OCI-LY3 (cell line): ENCODE data around the gene GPR42.

Source experiments
- H2AFZ ChIP-seq: fragments of 200-600, 300-600 bp; shearing (Covaris generic); 2 replicates; pipeline ENCODE4 v1.6.0; 2014; ENCODE audit warnings: antibody characterized with exemption, low read depth, low read length
- H3K27ac ChIP-seq: fragments of 200-600, 300-600 bp; sonication (generic); 2 replicates; pipeline ENCODE4 v1.5.1; 2014; ENCODE audit warnings: mild to moderate bottlenecking, low read length, moderate library complexity, mixed read lengths
- H3K27me3 ChIP-seq: fragments of 200-600, 300-600 bp; sonication (generic); 2 replicates; pipeline ENCODE4 v1.6.1; 2014; ENCODE audit warnings: low read depth, low read length, mixed read lengths
- H3K36me3 ChIP-seq: fragments of 200-600, 300-600 bp; sonication (generic); replicated peaks from 2 replicates; pipeline ENCODE3; 2014; ENCODE audit warnings: low read depth, low read length, mixed read lengths
- H3K4me1 ChIP-seq: fragments of 300-600, 200-600 bp; sonication (generic); 2 replicates; pipeline ENCODE4 v1.6.1; 2014; ENCODE audit warnings: low read length, mixed read lengths
- H3K4me2 ChIP-seq: fragments of 200-600, 300-600 bp; sonication (generic); 2 replicates; pipeline ENCODE4 v1.6.1; 2014; ENCODE audit warnings: low read length, mixed read lengths
- H3K4me3 ChIP-seq: fragments of 300-600, 200-600 bp; sonication (generic); 2 replicates; pipeline ENCODE4 v1.5.1; 2014; ENCODE audit warnings: antibody characterized with exemption, mild to moderate bottlenecking, low read length, moderate library complexity
- H3K79me2 ChIP-seq: fragments of 300-600, 200-600 bp; shearing (Covaris generic); 2 replicates; pipeline ENCODE4 v1.6.1; 2014; ENCODE audit warnings: mild to moderate bottlenecking, low read length, mixed read lengths
- H3K9ac ChIP-seq: fragments of 300-600, 200-600 bp; shearing (Covaris generic); 2 replicates; pipeline ENCODE4 v1.6.0; 2014; ENCODE audit warnings: mild to moderate bottlenecking, low read length, moderate library complexity
- H3K9me3 ChIP-seq: fragments of 200-600, 300-600 bp; shearing (Covaris generic); 2 replicates; pipeline ENCODE4 v1.6.1; 2014; ENCODE audit warnings: low read length, mixed read lengths; ENCODE audit not compliant: insufficient read depth
- H4K20me1 ChIP-seq: fragments of 200-600, 300-600 bp; sonication (generic); 2 replicates; pipeline ENCODE4 v1.6.1; 2016; ENCODE audit warnings: low read length, mixed read lengths; ENCODE audit not compliant: insufficient read depth
- EZH2phosphoT487 ChIP-seq: fragments of 200-600 bp; shearing (Covaris generic); IDR thresholded peaks from 2 replicates; pipeline ENCODE4 v1.6.1; 2018; ENCODE audit warnings: antibody characterized with exemption, mixed run types, low read depth
- TF ChIP-seq, protein P1 (sequence below): fragments of 200-600, 300-600 bp; sonication (generic); IDR thresholded peaks from 2 replicates; pipeline ENCODE4 v1.5.1; 2014; ENCODE audit warnings: antibody characterized with exemption, low read length, low read depth

GPR42 gene

DNA sequence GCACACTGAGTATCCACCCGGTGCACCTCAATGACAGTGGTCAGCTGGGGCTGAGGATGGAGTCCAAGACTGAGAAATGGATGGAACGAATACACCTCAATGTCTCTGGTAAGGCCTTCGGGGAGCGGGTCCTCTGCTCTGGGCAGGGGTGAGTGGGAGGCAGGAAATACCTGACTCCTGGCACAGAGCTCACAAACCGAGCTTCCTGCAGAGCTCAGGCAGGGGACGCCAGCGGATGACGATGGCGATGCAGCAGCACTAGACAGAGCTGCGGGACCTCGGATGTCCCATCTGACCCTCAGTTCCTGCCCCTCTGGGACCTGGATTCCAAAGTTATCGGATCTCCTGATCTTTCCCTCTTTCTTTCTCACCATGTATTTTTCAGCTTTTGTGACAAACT is 38.1 kb upstream of the GPR42 start:
- peaks cover 24% of the 10 kb centered on the region for H4K20me1 ChIP-seq
- H3K4me3 ChIP-seq, result peak overlapping the region; percentile 65
- TF ChIP-seq, protein P1, sequence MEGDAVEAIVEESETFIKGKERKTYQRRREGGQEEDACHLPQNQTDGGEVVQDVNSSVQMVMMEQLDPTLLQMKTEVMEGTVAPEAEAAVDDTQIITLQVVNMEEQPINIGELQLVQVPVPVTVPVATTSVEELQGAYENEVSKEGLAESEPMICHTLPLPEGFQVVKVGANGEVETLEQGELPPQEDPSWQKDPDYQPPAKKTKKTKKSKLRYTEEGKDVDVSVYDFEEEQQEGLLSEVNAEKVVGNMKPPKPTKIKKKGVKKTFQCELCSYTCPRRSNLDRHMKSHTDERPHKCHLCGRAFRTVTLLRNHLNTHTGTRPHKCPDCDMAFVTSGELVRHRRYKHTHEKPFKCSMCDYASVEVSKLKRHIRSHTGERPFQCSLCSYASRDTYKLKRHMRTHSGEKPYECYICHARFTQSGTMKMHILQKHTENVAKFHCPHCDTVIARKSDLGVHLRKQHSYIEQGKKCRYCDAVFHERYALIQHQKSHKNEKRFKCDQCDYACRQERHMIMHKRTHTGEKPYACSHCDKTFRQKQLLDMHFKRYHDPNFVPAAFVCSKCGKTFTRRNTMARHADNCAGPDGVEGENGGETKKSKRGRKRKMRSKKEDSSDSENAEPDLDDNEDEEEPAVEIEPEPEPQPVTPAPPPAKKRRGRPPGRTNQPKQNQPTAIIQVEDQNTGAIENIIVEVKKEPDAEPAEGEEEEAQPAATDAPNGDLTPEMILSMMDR, result 0 out of 2 replicates have a peak, but pooled peaks have one; percentile 4
- TF ChIP-seq EZH2phosphoT487, result no peak

DNA sequence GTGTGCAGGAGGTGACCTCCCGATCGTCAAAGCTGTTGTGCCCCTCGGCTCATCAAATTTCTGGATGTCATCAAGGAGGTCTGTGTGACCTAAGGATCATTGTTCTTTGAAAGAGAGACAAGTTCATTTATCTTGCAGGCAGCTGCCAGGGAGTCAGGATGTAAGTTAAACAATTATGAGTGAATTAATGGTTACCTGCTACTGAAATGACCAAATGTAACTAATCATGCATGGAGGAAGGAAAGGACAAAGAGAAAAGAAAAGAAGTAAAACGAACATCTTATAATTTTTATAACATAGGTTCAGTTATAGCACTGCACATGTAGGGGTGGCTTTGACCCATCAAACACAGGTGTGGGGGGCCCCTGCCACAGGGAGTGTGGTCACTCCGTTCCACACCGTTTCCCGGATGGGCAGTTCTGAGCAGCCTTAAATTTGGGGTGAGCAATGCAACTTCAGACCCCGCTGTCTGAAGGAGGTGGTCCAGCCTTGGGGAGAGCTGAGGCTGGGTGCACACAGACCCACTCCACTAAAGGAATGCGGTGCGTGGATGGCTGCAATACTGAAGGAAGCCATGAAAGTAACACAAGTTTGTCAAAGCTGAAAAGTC is 36.6 kb upstream of the GPR42 start:
- Histone ChIP-seq H3K4me2 (peak overlapping the region; percentile 83), H4K20me1 (peaks cover 24% of the 10 kb centered on the region), H3K4me3 (peak overlapping the region; percentile 65), H2AFZ (no peak overlapping the region), H3K9me3 (0 out of 2 replicates have a peak, but pooled peaks cover 4% of the 10 kb centered on the region), H3K79me2 (peaks cover 67% of the 10 kb centered on the region), H3K9ac (peak overlapping the region; percentile 49), H3K27ac (peak overlapping the region; percentile 80), H3K4me1 (peaks cover 77% of the 10 kb centered on the region), H3K36me3 (peaks cover 80% of the 10 kb centered on the region), H3K27me3 (no peaks in the 10 kb centered on the region)
- no peak for TF ChIP-seq EZH2phosphoT487
- TF ChIP-seq, protein P1, result no peak

More for the DNA sequence above, 38.1 kb upstream of the GPR42 start:
- Histone ChIP-seq H3K9ac (peak overlapping the region; percentile 49), H3K9me3 (0 out of 2 replicates have a peak, but pooled peaks cover 4% of the 10 kb centered on the region), H3K27me3 (no peaks in the 10 kb centered on the region), H3K27ac (peak overlapping the region; percentile 80), H3K36me3 (peaks cover 72% of the 10 kb centered on the region), H2AFZ (no peak overlapping the region), H3K79me2 (peaks cover 65% of the 10 kb centered on the region), H3K4me2 (peak overlapping the region; percentile 83), H3K4me1 (peaks cover 85% of the 10 kb centered on the region)

DNA sequence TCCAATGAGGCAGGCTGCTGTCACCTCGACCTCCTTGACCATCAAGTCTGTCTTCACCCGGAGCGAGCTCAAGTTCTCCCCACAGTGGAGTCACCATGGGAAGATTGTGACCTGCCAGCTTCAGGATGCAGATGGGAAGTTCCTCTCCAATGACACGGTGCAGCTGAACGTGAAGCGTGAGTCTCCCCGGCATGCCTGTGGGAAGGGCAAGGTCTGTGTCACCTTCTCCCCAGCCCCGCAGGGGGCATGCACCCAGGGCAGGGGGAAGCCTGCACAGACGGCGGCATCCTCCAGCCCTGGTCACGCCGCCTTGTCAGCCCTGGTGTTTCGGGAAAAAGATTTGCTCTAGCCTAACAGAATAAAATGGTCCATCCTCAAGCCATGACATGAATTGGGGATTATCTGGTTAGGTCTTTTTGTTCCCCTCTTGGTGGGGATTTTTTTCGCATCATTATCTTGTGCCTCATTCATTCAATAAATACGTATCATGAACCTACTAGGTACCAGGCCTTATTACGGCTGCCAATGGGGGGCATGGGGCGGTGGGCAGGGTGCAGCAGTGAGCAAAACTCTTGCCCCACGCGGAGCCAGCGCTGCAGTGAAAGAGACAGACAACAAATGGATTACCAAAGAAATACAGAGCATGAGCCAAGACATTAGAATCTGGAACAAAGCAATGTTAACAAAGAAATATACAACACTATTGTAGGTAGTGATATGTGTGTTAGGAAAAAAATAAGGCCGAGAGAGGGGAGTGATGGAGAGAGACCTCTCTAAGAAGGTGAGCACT is 34.5 kb upstream of the GPR42 start:
- Histone ChIP-seq H3K4me3 (no peak overlapping the region), H3K4me1 (peaks cover 60% of the 10 kb centered on the region), H3K9ac (no peak overlapping the region), H2AFZ (no peak overlapping the region), H3K4me2 (no peak overlapping the region), H3K27me3 (no peaks in the 10 kb centered on the region), H3K27ac (no peak overlapping the region), H3K9me3 (0 out of 2 replicates have a peak, but pooled peaks cover under 1% of the 10 kb centered on the region), H3K79me2 (peaks cover 46% of the 10 kb centered on the region), H3K36me3 (peaks cover 81% of the 10 kb centered on the region), H4K20me1 (peaks cover 24% of the 10 kb centered on the region)
- TF ChIP-seq, protein P1, result no peak
- no peak for TF ChIP-seq EZH2phosphoT487
